Limb (tissue), 2 donors: ENCODE data around the gene PGR.
A peak's percentile ranks its signal among the peaks of the same experiment; 100 is the strongest.

Source experiments
- DNase-seq, 2 donors: peaks; one replicate each; pipeline ENCODE4 v3.0.0-alpha.2; 2016; ENCODE audit errors: extremely low spot score in 2 of 2

Gene PGR

GRCh38 chr11:101010899-101011298 is 118.7 kb downstream of the PGR start:
- no peak for DNase-seq

GRCh38 chr11:101009690-101010055 is 119.9 kb downstream of the PGR start:
- no peak for DNase-seq

GRCh38 chr11:101008961-101009689 is 120.5 kb downstream of the PGR start:
- DNase-seq = no peak

DNA sequence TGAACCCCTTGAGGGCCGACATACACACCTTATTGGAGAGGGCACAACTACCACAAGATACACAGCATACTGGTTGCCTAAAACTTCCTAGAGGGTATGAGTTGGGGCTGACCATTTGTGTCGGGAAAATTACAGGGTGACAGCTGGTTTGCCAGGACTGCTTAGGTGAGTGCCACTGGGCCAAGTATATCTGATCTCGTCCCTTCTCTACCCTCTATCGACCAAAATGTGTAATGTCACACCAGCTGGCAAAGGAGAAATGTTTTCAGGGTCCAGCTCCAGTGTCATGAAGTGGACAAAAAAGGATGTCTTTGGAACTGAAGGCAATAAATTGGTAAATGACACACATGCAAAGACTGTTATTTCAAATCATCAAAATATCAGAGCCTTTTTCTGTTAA is 126.1 kb downstream of the PGR start:
- DNase-seq = no peak

- no peak for DNase-seq
Measured at GRCh38 chr11:100999756-101000155, 129.9 kb downstream of the PGR start.

DNA sequence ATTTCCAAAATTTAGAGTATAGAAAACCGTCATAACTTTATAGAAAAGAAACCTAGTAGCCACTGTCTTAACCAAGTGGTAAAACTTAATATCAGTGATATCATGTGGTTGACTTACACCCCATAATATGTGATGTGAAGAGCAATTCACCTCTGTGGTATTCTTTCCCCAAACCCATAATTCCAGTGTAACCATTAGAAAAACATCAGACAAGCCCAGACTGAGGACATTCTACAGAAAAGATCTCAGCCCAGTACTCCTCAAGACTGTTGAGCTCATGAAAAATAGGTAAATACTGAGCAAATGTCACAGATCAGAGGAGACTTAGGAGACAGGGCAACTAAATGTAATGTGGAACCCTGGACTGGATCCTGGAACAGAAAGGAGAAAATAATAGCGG is 134.6 kb downstream of the PGR start:
- no peak for DNase-seq

- DNase-seq = no peak
Measured at GRCh38 chr11:100991541-100991940, 138.1 kb downstream of the PGR start.

DNA sequence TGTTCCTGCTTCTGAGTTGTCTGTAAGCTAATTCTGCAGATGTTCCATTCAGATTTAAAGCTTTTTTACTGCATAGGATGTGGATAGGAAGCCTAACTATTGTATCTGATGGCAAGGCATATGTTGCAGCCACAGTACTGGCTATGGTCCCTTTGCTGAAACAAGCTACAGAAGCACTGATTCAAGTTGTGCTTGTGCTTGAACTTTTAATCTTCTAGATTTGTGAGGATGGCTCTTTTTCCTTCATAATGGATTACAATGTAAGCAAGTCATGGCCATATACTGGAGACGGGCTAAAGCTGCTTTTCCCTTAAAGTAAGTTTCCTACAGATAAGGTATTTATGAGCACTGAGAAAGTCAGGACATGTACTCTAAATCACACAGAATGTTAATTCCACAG is 138.7 kb downstream of the PGR start:
- no peak for DNase-seq

GRCh38 chr11:100984668-100985067 is 144.9 kb downstream of the PGR start:
- DNase-seq = no peak

- no peak for DNase-seq
Measured at GRCh38 chr11:100981196-100981824, 148.3 kb downstream of the PGR start.

DNA sequence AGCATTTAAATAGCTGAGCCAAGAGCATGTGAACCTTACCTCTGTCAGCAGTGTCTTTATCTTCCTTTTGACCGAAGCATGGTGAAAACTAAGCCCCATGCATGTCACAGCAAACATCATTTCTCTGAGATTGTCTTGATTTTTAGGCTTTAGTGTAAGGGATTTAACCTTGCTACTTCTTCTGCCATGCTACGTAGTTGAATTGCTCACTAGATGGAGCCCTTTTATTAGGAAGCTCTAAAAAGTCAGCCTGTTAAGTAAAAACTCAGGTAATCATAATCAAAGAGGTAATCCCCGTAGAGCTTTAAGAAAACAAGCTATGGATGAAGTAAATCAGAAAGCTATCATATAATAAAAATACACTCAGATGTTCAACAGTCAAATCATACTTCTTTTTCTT is 149.5 kb downstream of the PGR start:
- DNase-seq = peak in 1 of 2 donors; percentile 15
